Neural progenitor cell (in vitro differentiated cells): ENCODE results near the gene TCHP. TPM values are rescaled to one million over a fixed set of nuclear protein-coding genes. Genes with fewer than 3 reads are reported as not detected.

Experiments
- DNase-seq: peaks from one replicate; pipeline ENCODE4 v3.0.0-alpha.2; 2016; ENCODE audit warnings: low spot score
- H2AFZ ChIP-seq: fragments of 200-600 bp; sonication (generic); replicated peaks from 2 replicates; pipeline ENCODE4 v1.6.1; 2016; ENCODE audit warnings: antibody characterized with exemption
- H3F3A ChIP-seq: fragments of 200-600 bp; sonication (generic); 2 replicates; pipeline ENCODE4 v1.6.1; 2016; ENCODE audit warnings: antibody characterized with exemption, low read depth
- H3K27ac ChIP-seq: fragments of 200-600 bp; sonication (generic); 2 replicates; pipeline ENCODE4 v1.5.1; 2016; ENCODE audit warnings: mild to moderate bottlenecking
- H3K27me3 ChIP-seq: fragments of 200-600 bp; sonication (generic); 2 replicates; pipeline ENCODE4 v1.6.1; 2016; ENCODE audit warnings: mild to moderate bottlenecking, moderate library complexity
- H3K36me3 ChIP-seq: fragments of 200-600 bp; sonication (generic); 2 replicates; pipeline ENCODE4 v1.5.1; 2016
- H3K4me1 ChIP-seq: fragments of 200-600 bp; sonication (generic); 2 replicates; pipeline ENCODE4 v1.6.1; 2016; ENCODE audit warnings: mixed run types
- H3K4me2 ChIP-seq: fragments of 200-600 bp; sonication (generic); 2 replicates; pipeline ENCODE4 v1.6.1; 2016
- H3K4me3 ChIP-seq: fragments of 200-600 bp; sonication (generic); 2 replicates; pipeline ENCODE4 v1.5.1; 2016
- H3K79me2 ChIP-seq: fragments of 200-600 bp; sonication (generic); 2 replicates; pipeline ENCODE4 v1.6.1; 2016; ENCODE audit warnings: low read depth
- H3K9ac ChIP-seq: fragments of 200-600 bp; sonication (generic); 2 replicates; pipeline ENCODE4 v1.6.1; 2016
- H3K9me3 ChIP-seq: fragments of 200-600 bp; sonication (generic); 2 replicates; pipeline ENCODE4 v1.5.1; 2016; ENCODE audit warnings: low read depth
- H4K20me1 ChIP-seq: fragments of 200-600 bp; sonication (generic); 2 replicates; pipeline ENCODE4 v1.6.1; 2016; ENCODE audit warnings: low read depth
- H3K27ac Mint-ChIP-seq: 3 replicates; pipeline ENCODE4 v1.8.0; 2021; ENCODE audit warnings: mixed read lengths
- H3K27me3 Mint-ChIP-seq: 2 replicates; pipeline ENCODE4 v1.8.0; 2022; ENCODE audit warnings: low read depth, mild to moderate bottlenecking, inconsistent platforms, moderate library complexity, mixed read lengths; ENCODE audit not compliant: insufficient read depth
- H3K36me3 Mint-ChIP-seq: 3 replicates; pipeline ENCODE4 v1.8.0; 2021; ENCODE audit warnings: mixed read lengths
- H3K4me1 Mint-ChIP-seq: 3 replicates; pipeline ENCODE4 v1.8.0; 2021; ENCODE audit warnings: mixed read lengths
- H3K4me3 Mint-ChIP-seq: 3 replicates; pipeline ENCODE4 v1.8.0; 2021; ENCODE audit warnings: mild to moderate bottlenecking, moderate library complexity, mixed read lengths
- H3K9me3 Mint-ChIP-seq: 3 replicates; pipeline ENCODE4 v1.8.0; 2020; ENCODE audit warnings: mixed read lengths
- CTCF ChIP-seq: fragments of 200-600 bp; sonication (generic); IDR thresholded peaks from 2 replicates; pipeline ENCODE4 v1.5.1; 2017; ENCODE audit warnings: antibody characterized with exemption, mild to moderate bottlenecking
- EZH2 ChIP-seq: fragments of 200-600 bp; sonication (generic); IDR thresholded peaks from 2 replicates; pipeline ENCODE4 v1.6.1; 2017; ENCODE audit warnings: antibody characterized with exemption, mild to moderate bottlenecking, moderate library complexity
- EZH2phosphoT487 ChIP-seq: fragments of 200-600 bp; sonication (generic); IDR thresholded peaks from 2 replicates; pipeline ENCODE4 v1.6.1; 2017; ENCODE audit warnings: antibody characterized with exemption
- total RNA-seq: library from RNA; depleted of rRNA; stranded (reverse); fragments of >200 nt; gene quantifications from 2 replicates; pipeline ENCODE4 v1.2.3, GENCODE V29; 2015; ENCODE audit warnings: low replicate concordance

Gene TCHP
- total RNA-seq, 1 donor from 2014 or later = 15.2 TPM

- H3K79me2 ChIP-seq = no peaks in the 10 kb centered on the region
- H3K4me1 ChIP-seq = no peaks in the 10 kb centered on the region
- peaks cover 2% of the 10 kb centered on the region for H3K4me1 Mint-ChIP-seq
- H2AFZ ChIP-seq = no peak overlapping the region
- H3K27me3 ChIP-seq = no peaks in the 10 kb centered on the region
- H3K9ac ChIP-seq = no peak overlapping the region
- no peaks in the 10 kb centered on the region for H3K9me3 Mint-ChIP-seq
- peaks cover 4% of the 10 kb centered on the region for H3K27me3 Mint-ChIP-seq
- no peak overlapping the region for H3K27ac ChIP-seq
- no peaks in the 10 kb centered on the region for H4K20me1 ChIP-seq
- TF ChIP-seq EZH2phosphoT487 = no peak
- no peak for TF ChIP-seq EZH2
- TF ChIP-seq CTCF = no peak
- H3K4me3 ChIP-seq = no peak overlapping the region
- H3K4me2 ChIP-seq = no peak overlapping the region
- no peak for DNase-seq
- no peak overlapping the region for H3K4me3 Mint-ChIP-seq
- H3K9me3 ChIP-seq = no peaks in the 10 kb centered on the region
- no peaks in the 10 kb centered on the region for H3F3A ChIP-seq
- peak overlapping the region; percentile 81 for H3K27ac Mint-ChIP-seq
- H3K36me3 ChIP-seq = no peaks in the 10 kb centered on the region
- H3K36me3 Mint-ChIP-seq = peaks cover 23% of the 10 kb centered on the region
Observed at GRCh38 chr12:109915171-109916040, 15.3 kb downstream of the TCHP start.

DNA sequence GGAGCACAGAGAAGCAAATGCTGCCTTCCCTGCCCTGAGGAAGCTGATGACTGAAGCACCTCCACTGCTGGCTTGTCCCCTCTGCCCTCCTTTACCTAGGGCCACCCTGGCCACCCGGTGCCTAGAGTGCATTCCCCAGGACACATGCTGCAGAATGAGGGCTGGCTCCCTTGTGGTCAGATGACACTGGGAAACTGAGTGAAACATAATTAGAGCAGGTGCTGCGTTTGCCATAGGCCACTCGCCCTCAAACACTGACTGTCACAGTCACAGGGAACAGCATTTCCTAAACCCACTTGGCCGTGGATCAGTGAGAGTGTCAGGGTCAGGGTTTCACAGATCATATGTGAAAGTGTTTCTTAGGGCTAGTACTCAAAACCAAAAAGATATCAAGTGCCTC lies 16.0 kb downstream of the TCHP start:
- Histone ChIP-seq H3K4me1 (no peaks in the 10 kb centered on the region), H3K36me3 (no peaks in the 10 kb centered on the region), H4K20me1 (no peaks in the 10 kb centered on the region), H3K79me2 (no peaks in the 10 kb centered on the region), H3F3A (no peaks in the 10 kb centered on the region), H2AFZ (no peak overlapping the region), H3K4me2 (no peak overlapping the region), H3K27ac (no peak overlapping the region), H3K4me3 (no peak overlapping the region), H3K27me3 (no peaks in the 10 kb centered on the region), H3K9me3 (no peaks in the 10 kb centered on the region), H3K9ac (no peak overlapping the region)
- no peaks in the 10 kb centered on the region for H3K9me3 Mint-ChIP-seq
- no peak overlapping the region for H3K27ac Mint-ChIP-seq
- TF ChIP-seq CTCF = no peak
- TF ChIP-seq EZH2phosphoT487 = no peak
- no peak for TF ChIP-seq EZH2
- H3K4me3 Mint-ChIP-seq = no peak overlapping the region
- peaks cover 23% of the 10 kb centered on the region for H3K36me3 Mint-ChIP-seq
- peaks cover 4% of the 10 kb centered on the region for H3K27me3 Mint-ChIP-seq
- peaks cover 2% of the 10 kb centered on the region for H3K4me1 Mint-ChIP-seq
- no peak for DNase-seq

- H3F3A ChIP-seq = no peaks in the 10 kb centered on the region
- H3K36me3 ChIP-seq = no peaks in the 10 kb centered on the region
- Mint-ChIP-seq H3K27ac (no peak overlapping the region), H3K36me3 (peaks cover 23% of the 10 kb centered on the region), H3K27me3 (peaks cover 6% of the 10 kb centered on the region), H3K4me3 (no peak overlapping the region), H3K9me3 (no peaks in the 10 kb centered on the region), H3K4me1 (peaks cover 2% of the 10 kb centered on the region)
- H3K4me1 ChIP-seq = no peaks in the 10 kb centered on the region
- no peaks in the 10 kb centered on the region for H3K9me3 ChIP-seq
- H3K4me2 ChIP-seq = no peak overlapping the region
- no peak overlapping the region for H3K27ac ChIP-seq
- H3K4me3 ChIP-seq = no peak overlapping the region
- H4K20me1 ChIP-seq = no peaks in the 10 kb centered on the region
- no peak for DNase-seq
- H2AFZ ChIP-seq = no peak overlapping the region
- no peaks in the 10 kb centered on the region for H3K27me3 ChIP-seq
- TF ChIP-seq EZH2 (no peak), EZH2phosphoT487 (no peak), CTCF (no peak)
- no peaks in the 10 kb centered on the region for H3K79me2 ChIP-seq
- H3K9ac ChIP-seq = no peak overlapping the region
Observed at GRCh38 chr12:109919456-109919855, 19.4 kb downstream of the TCHP start.
